Liver (tissue), 9 donors: ENCODE measurements around the gene CROCC2. TPM values are rescaled to one million over a fixed set of nuclear protein-coding genes. Genes with fewer than 3 reads are reported as not detected.

Experiments used
- DNase-seq: peaks from one replicate; pipeline ENCODE4 v3.0.0-alpha.2; 2017; ENCODE audit warnings: low spot score
- H3K27ac ChIP-seq, 2 donors: one replicate each; pipeline ENCODE4 v1.7.0; 2013; ENCODE audit warnings: inconsistent platforms in 2 of 2, low read length in 2 of 2, control low read depth in 1 of 2, low read depth in 1 of 2, mild to moderate bottlenecking in 1 of 2
- H3K27me3 ChIP-seq, 4 donors: one replicate each; pipeline versions ENCODE4 v1.6.1 to v1.7.0; 2013; ENCODE audit warnings: low read length in 3 of 4, inconsistent platforms in 1 of 4, mild to moderate bottlenecking in 1 of 4, moderate library complexity in 1 of 4; ENCODE audit not compliant: control insufficient read depth in 4 of 4, insufficient read depth in 4 of 4
- H3K36me3 ChIP-seq, 4 donors: one replicate each; pipeline versions ENCODE4 v1.6.1 to v1.7.0; 2013; ENCODE audit warnings: low read length in 3 of 4, mild to moderate bottlenecking in 3 of 4, low read depth in 1 of 4, moderate library complexity in 1 of 4; ENCODE audit not compliant: control insufficient read depth in 4 of 4, insufficient read depth in 3 of 4
- H3K4me1 ChIP-seq, 4 donors: one replicate each; pipeline versions ENCODE4 v1.6.1 to v1.7.0; 2013; ENCODE audit warnings: low read length in 3 of 4, mild to moderate bottlenecking in 3 of 4, moderate library complexity in 1 of 4; ENCODE audit not compliant: control insufficient read depth in 4 of 4, insufficient read depth in 4 of 4
- H3K4me3 ChIP-seq, 3 donors: one replicate each; pipeline versions ENCODE4 v1.6.1 to v1.7.0; 2013; ENCODE audit warnings: low read length in 3 of 3, control low read depth in 1 of 3, low read depth in 1 of 3, mild to moderate bottlenecking in 1 of 3
- H3K9ac ChIP-seq, 2 donors: one replicate each; pipeline ENCODE4 v1.7.0; 2013; ENCODE audit warnings: low read length in 2 of 2, mild to moderate bottlenecking in 2 of 2, moderate library complexity in 2 of 2, control low read depth in 1 of 2, low read depth in 1 of 2
- H3K9me3 ChIP-seq, 4 donors: one replicate each; pipeline versions ENCODE4 v1.6.1 to v1.7.0; 2013; ENCODE audit warnings: low read length in 3 of 4; ENCODE audit not compliant: control insufficient read depth in 4 of 4
- EGR1 ChIP-seq, 2 donors: IDR thresholded peaks; 2 replicates each; pipeline ENCODE4 v1.6.1; 2016 to 2018; ENCODE audit warnings: antibody characterized with exemption in 2 of 2, low read depth in 2 of 2
- FOXA1 ChIP-seq: IDR thresholded peaks from 2 replicates; pipeline ENCODE4 v1.6.1; 2016; ENCODE audit warnings: antibody characterized with exemption
- FOXA2 ChIP-seq: IDR thresholded peaks from 2 replicates; pipeline ENCODE4 v1.6.1; 2016; ENCODE audit warnings: antibody characterized with exemption
- GABPA ChIP-seq, 2 donors: IDR thresholded peaks in 1 of 2; conservative IDR thresholded peaks in 1 of 2; 2 replicates each; pipeline ENCODE4 v1.6.1; 2016; ENCODE audit warnings: antibody characterized with exemption in 2 of 2, mild to moderate bottlenecking in 1 of 2, moderate library complexity in 1 of 2
- HNF4A ChIP-seq, 2 donors: conservative IDR thresholded peaks; 2 replicates each; pipeline ENCODE4 v1.6.1; 2016; ENCODE audit warnings: antibody characterized with exemption in 2 of 2, mild to moderate bottlenecking in 2 of 2
- HNF4G ChIP-seq: IDR thresholded peaks from 2 replicates; pipeline ENCODE4 v1.6.1; 2016; ENCODE audit warnings: antibody characterized with exemption
- JUND ChIP-seq, 2 donors: IDR thresholded peaks; 2 replicates each; pipeline ENCODE4 v1.6.1; 2016; ENCODE audit warnings: antibody characterized with exemption in 2 of 2
- NR2F2 ChIP-seq: IDR thresholded peaks from 2 replicates; pipeline ENCODE4 v1.6.1; 2016; ENCODE audit warnings: antibody characterized with exemption
- RAD21 ChIP-seq, 2 donors: IDR thresholded peaks; 2 replicates each; pipeline ENCODE4 v1.6.1; 2016; ENCODE audit warnings: antibody characterized with exemption in 2 of 2, mild to moderate bottlenecking in 2 of 2
- RXRA ChIP-seq, 2 donors: IDR thresholded peaks; 2 replicates each; pipeline ENCODE4 v1.6.1; 2017 to 2018; ENCODE audit warnings: antibody characterized with exemption in 2 of 2, mild to moderate bottlenecking in 1 of 2
- SP1 ChIP-seq: IDR thresholded peaks from 2 replicates; pipeline ENCODE4 v1.6.1; 2018; ENCODE audit warnings: antibody characterized with exemption, mild to moderate bottlenecking
- YY1 ChIP-seq: IDR thresholded peaks from 2 replicates; pipeline ENCODE4 v1.6.1; 2016; ENCODE audit warnings: antibody characterized with exemption, mild to moderate bottlenecking
- WGBS: extraction: QIAGEN DNeasy Blood & Tissue Kit; methylation state at CpG from one replicate; pipeline ENCODE4 v1.1.7; 2013; 5-methylcytosine and 5-hydroxymethylcytosine counted together
- polyA plus RNA-seq, 2 donors: library from polyadenylated mRNA; stranded (reverse) in 1 of 2; unstranded in 1 of 2; fragments of 200-250 nt in 1 of 2; fragments of >200 nt in 1 of 2; fragmentation: Nextera tagmentation in 1 of 2; extraction: Ambion mirVana in 1 of 2; gene quantifications; one replicate each; pipeline versions ENCODE4 v1.2.1 to v1.2.3, GENCODE V29; 2013 to 2015
- total RNA-seq, 2 donors: library from RNA; depleted of rRNA; stranded (reverse); fragments of >200 nt; gene quantifications; one replicate each; pipeline ENCODE4 v1.2.3, GENCODE V29; 2014
- TF ChIP-seq, protein P1 (sequence below): IDR thresholded peaks from 2 replicates; pipeline ENCODE4 v1.6.1; 2016; ENCODE audit warnings: antibody characterized with exemption
- TF ChIP-seq, protein P2 (sequence below): IDR thresholded peaks from 2 replicates; pipeline ENCODE4 v1.6.1; 2016; ENCODE audit warnings: antibody characterized with exemption
- TF ChIP-seq, protein P3 (sequence below): fragments of 150-350 bp; IDR thresholded peaks from 2 replicates; pipeline ENCODE4 v1.5.1; 2017; ENCODE audit warnings: improper control_type of control experiment, low read depth, low read length; ENCODE audit not compliant: missing input control
- TF ChIP-seq, protein P4 (sequence below): IDR thresholded peaks from 2 replicates; pipeline ENCODE4 v1.6.1; 2016; ENCODE audit warnings: antibody characterized with exemption, mild to moderate bottlenecking
- TF ChIP-seq, protein P5 (sequence below): IDR thresholded peaks from 2 replicates; pipeline ENCODE4 v1.6.1; 2016; ENCODE audit warnings: antibody characterized with exemption
- donor health status: healthy.
- donor health status: healthy.
- donor health status: healthy.
- donor health status: healthy.
- donor health status: healthy.

The CROCC2 gene
- total and polyA plus RNA-seq, 4 donors: under 0.01 to 0.13 (median 0.05) TPM

DNA sequence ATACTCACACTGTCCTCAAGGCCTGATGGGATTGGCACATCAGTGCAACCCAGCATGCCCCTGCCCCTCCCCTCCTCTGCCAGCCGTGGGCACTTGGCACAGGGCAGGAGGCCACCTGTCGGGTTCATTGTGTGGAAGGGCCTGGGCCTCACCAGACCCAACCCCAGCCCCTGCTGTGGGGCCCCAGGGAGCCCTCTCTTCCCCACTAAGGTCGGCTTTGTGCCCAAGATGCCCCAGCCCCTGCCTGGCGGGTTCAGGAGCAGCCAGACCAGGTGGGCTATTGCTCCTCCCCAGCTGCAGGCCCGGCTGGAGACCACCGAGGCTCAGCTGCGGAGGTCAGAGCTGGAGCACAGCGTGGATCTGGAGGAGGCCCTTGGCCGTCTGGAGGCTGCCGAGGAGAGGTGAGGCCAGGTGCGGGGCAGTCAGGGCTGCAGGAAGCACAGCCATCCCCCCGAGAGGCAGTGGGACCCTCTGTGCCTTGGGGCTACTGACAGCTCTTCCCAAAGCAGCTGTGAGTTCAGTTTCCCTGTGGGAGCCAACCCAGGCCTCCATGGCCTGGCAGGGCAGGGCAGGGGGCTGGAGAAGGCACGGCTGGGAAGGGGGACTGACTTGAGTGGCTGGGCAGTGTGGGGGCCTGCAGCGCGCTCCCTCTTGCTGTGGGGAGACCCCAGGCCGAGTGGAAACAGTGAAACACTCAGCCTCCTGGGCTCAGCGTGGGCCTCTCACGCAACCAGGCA is 16.3 kb downstream of the CROCC2 start:
- Histone ChIP-seq H3K4me3 (no peak overlapping the region), H3K9me3 (no peaks in the 10 kb centered on the region), H3K27ac (no peak overlapping the region), H3K9ac (no peak overlapping the region), H3K27me3 (no peaks in the 10 kb centered on the region), H3K36me3 (no peaks in the 10 kb centered on the region), H3K4me1 (peaks cover 0 to 1% (median 0%) of the 10 kb centered on the region in 4 donors)
- WGBS: 93% methylated on average over 18 of the region's 18 CpGs
- peak; percentile 27 for DNase-seq
- no peak for TF ChIP-seq RAD21 (IDR thresholded peaks at IDR 0.05)
- TF ChIP-seq JUND (IDR thresholded peaks at IDR 0.05): no peak
- no peak for TF ChIP-seq SP1
- TF ChIP-seq, protein P1, sequence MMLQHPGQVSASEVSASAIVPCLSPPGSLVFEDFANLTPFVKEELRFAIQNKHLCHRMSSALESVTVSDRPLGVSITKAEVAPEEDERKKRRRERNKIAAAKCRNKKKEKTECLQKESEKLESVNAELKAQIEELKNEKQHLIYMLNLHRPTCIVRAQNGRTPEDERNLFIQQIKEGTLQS: no peak
- TF ChIP-seq NR2F2: no peak
- no peak for TF ChIP-seq FOXA1
- TF ChIP-seq GABPA (IDR thresholded peaks at IDR 0.05 in 1 of 2, conservative IDR thresholded peaks at IDR 0.05 in 1 of 2): no peak
- TF ChIP-seq EGR1 (IDR thresholded peaks at IDR 0.05; ENCODE audit: low read depth in 2 of 2): no peak
- no peak for TF ChIP-seq YY1
- TF ChIP-seq, protein P2, sequence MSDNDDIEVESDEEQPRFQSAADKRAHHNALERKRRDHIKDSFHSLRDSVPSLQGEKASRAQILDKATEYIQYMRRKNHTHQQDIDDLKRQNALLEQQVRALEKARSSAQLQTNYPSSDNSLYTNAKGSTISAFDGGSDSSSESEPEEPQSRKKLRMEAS: no peak
- TF ChIP-seq FOXA2: no peak
- TF ChIP-seq, protein P3, sequence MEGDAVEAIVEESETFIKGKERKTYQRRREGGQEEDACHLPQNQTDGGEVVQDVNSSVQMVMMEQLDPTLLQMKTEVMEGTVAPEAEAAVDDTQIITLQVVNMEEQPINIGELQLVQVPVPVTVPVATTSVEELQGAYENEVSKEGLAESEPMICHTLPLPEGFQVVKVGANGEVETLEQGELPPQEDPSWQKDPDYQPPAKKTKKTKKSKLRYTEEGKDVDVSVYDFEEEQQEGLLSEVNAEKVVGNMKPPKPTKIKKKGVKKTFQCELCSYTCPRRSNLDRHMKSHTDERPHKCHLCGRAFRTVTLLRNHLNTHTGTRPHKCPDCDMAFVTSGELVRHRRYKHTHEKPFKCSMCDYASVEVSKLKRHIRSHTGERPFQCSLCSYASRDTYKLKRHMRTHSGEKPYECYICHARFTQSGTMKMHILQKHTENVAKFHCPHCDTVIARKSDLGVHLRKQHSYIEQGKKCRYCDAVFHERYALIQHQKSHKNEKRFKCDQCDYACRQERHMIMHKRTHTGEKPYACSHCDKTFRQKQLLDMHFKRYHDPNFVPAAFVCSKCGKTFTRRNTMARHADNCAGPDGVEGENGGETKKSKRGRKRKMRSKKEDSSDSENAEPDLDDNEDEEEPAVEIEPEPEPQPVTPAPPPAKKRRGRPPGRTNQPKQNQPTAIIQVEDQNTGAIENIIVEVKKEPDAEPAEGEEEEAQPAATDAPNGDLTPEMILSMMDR: no peak
- TF ChIP-seq HNF4A (conservative IDR thresholded peaks at IDR 0.05): no peak
- TF ChIP-seq RXRA (IDR thresholded peaks at IDR 0.05): no peak

DNA sequence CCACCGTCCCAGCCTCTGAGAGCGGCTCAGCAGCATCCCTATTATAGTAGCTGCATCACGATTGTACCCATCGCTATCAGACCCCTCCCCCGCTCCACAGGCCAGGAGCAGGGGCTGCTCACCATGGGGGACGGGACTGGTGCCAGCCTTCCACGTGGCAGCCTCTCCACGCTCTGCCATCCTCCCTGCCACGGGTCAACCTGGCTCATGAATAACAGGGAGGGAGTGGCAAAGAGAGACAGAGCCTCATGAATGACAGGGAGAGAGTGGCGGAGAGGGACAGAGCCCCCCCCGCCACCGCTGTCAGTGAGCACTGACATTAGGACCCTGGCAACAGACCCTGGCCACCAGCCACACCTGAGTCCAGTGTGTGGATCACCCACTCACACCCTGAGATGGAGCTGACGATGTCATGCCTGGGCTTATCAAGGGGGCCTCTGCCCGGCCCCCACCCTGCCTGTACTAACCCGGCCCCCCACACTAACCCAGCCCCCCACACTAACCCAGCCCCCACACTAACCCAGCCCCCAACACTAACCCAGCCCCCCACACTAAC is 16.9 kb downstream of the CROCC2 start:
- no peak overlapping the region for H3K9ac ChIP-seq
- TF ChIP-seq EGR1 (IDR thresholded peaks at IDR 0.05; ENCODE audit: low read depth in 2 of 2) (no peak), RXRA (IDR thresholded peaks at IDR 0.05) (no peak), FOXA2 (no peak), HNF4G (no peak), HNF4A (conservative IDR thresholded peaks at IDR 0.05) (no peak)
- TF ChIP-seq, protein P2: no peak
- TF ChIP-seq, protein P4, sequence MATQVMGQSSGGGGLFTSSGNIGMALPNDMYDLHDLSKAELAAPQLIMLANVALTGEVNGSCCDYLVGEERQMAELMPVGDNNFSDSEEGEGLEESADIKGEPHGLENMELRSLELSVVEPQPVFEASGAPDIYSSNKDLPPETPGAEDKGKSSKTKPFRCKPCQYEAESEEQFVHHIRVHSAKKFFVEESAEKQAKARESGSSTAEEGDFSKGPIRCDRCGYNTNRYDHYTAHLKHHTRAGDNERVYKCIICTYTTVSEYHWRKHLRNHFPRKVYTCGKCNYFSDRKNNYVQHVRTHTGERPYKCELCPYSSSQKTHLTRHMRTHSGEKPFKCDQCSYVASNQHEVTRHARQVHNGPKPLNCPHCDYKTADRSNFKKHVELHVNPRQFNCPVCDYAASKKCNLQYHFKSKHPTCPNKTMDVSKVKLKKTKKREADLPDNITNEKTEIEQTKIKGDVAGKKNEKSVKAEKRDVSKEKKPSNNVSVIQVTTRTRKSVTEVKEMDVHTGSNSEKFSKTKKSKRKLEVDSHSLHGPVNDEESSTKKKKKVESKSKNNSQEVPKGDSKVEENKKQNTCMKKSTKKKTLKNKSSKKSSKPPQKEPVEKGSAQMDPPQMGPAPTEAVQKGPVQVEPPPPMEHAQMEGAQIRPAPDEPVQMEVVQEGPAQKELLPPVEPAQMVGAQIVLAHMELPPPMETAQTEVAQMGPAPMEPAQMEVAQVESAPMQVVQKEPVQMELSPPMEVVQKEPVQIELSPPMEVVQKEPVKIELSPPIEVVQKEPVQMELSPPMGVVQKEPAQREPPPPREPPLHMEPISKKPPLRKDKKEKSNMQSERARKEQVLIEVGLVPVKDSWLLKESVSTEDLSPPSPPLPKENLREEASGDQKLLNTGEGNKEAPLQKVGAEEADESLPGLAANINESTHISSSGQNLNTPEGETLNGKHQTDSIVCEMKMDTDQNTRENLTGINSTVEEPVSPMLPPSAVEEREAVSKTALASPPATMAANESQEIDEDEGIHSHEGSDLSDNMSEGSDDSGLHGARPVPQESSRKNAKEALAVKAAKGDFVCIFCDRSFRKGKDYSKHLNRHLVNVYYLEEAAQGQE: no peak
- TF ChIP-seq, protein P5, sequence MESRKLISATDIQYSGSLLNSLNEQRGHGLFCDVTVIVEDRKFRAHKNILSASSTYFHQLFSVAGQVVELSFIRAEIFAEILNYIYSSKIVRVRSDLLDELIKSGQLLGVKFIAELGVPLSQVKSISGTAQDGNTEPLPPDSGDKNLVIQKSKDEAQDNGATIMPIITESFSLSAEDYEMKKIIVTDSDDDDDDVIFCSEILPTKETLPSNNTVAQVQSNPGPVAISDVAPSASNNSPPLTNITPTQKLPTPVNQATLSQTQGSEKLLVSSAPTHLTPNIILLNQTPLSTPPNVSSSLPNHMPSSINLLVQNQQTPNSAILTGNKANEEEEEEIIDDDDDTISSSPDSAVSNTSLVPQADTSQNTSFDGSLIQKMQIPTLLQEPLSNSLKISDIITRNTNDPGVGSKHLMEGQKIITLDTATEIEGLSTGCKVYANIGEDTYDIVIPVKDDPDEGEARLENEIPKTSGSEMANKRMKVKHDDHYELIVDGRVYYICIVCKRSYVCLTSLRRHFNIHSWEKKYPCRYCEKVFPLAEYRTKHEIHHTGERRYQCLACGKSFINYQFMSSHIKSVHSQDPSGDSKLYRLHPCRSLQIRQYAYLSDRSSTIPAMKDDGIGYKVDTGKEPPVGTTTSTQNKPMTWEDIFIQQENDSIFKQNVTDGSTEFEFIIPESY: no peak
- peaks cover 0 to 1% (median 0%) of the 10 kb centered on the region in 4 donors for H3K4me1 ChIP-seq
- peak; percentile 31 for DNase-seq
- no peak overlapping the region for H3K27ac ChIP-seq
- H3K9me3 ChIP-seq: no peaks in the 10 kb centered on the region
- WGBS: 77% methylated on average over 15 of the region's 15 CpGs
- no peaks in the 10 kb centered on the region for H3K27me3 ChIP-seq
- no peak overlapping the region for H3K4me3 ChIP-seq
- no peaks in the 10 kb centered on the region for H3K36me3 ChIP-seq
